Measurements from ENCODE around the gene ENOX2.
"Not testable (repeated sequence)": the region's sequence is repeated elsewhere in the genome, so short reads cannot be mapped to it uniquely, and the experiment has no call there.

Gene ENOX2

DNA sequence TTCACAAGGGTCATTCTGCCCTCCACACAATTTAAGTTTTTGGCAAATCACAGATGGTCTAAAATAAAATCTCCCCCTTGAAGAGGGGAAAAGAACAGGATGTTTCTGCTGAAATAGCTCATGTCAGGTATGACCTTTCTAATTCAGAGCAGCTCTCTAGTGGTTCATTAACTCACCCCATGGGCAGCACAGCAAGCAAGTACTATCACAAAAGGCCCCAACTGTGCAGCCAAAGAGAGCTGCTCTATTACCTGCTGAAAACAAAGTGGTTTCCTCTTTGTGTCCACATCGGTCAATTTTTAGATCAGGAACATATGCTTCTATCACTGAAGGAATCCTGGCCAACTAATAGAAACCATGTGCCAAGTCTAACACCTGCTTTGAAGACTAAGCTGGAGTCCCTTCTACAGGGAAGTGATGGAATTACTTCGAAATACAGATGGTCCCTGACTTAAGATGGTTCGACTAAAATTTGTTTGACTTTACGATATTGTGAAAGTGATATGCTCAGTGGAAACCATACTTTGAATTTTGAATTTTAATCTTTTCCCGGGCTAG lies 164.3 kb downstream of the ENOX2 start:
- FAIRE-seq (no peak), DNase-seq (ENCODE audit: insufficient read length) (no peak)
- no peak for TF ChIP-seq POLR2A (IDR thresholded peaks at IDR 0.05; ENCODE audit: low read depth, low read length)
- TF ChIP-seq POLR2AphosphoS5 (IDR thresholded peaks at IDR 0.05; ENCODE audit: low read depth, low read length) = no peak
- no peak for TF ChIP-seq TAF1 (IDR thresholded peaks at IDR 0.05; ENCODE audit: borderline replicate concordance, low read depth, low read length)

DNA sequence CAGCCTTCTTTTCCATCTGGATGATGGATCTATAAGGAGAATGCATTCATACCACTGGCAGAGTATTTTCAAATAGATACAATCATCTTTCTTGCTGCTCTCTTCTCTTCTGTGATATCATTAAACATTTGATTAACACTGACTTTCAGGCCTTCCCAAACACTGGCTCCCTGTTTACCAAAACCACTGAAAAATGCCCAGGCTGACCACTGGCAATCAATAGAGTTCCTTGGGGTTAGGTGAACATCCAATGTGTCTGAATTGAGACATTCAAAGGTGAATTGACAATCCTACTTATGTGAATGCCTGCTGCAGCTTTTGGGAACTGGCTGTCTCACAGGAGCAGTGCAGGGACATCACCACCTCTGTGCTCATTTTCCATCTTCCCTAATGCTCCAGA lies 168.3 kb downstream of the ENOX2 start:
- TF ChIP-seq POLR2A (IDR thresholded peaks at IDR 0.05; ENCODE audit: low read depth, low read length) = no peak
- DNase-seq (ENCODE audit: insufficient read length) = no peak

DNA sequence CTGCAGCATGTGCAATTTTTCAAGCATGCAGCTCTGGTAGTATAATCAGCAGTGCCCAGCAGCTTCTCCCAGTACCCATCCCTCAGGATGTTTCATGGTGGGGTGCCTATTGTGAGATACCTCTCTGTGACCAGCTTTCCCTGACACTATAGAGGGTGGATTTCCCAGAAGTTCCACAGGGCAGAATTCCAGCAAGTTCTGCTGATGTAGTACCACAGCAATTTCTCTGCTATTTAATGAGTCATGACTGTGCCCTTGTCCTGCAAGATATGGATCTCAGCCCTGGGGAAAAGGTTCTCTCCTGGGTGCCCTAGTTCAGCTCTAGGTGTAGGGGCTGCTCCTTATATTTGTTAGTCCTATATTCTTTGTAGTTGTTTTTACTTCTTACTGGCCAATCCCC lies 174.8 kb downstream of the ENOX2 start:
- TF ChIP-seq TAF1 (IDR thresholded peaks at IDR 0.05; ENCODE audit: borderline replicate concordance, low read depth, low read length) (no peak), POLR2A (IDR thresholded peaks at IDR 0.05; ENCODE audit: low read depth, low read length) (no peak), POLR2AphosphoS5 (IDR thresholded peaks at IDR 0.05; ENCODE audit: low read depth, low read length) (no peak)
- FAIRE-seq (no peak), DNase-seq (ENCODE audit: insufficient read length) (no peak)

More for the DNA sequence above, 168.3 kb downstream of the ENOX2 start:
- no peak for FAIRE-seq

DNA sequence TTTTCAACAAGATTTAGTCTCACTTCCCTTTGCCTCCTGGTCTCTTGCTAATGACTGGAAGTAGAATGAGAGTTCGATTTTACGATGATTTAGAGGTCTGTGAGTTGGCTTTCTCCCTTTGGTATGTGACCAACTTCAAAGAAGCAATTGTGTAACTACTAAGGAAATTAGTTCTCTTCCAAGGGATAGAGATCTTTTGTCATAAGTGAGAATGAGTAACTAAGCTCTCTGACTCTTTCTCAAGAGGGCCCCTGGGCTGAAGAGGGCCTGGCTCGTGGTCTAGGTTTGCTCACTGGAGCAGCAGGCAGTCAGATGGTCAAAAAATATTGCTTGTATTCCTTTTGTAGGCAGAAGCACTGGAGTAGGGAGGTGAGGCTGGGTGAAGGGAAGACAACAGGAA lies 176.3 kb downstream of the ENOX2 start:
- TF ChIP-seq TAF1 (IDR thresholded peaks at IDR 0.05; ENCODE audit: borderline replicate concordance, low read depth, low read length) (no peak), POLR2AphosphoS5 (IDR thresholded peaks at IDR 0.05; ENCODE audit: low read depth, low read length) (no peak), POLR2A (IDR thresholded peaks at IDR 0.05; ENCODE audit: low read depth, low read length) (no peak)
- FAIRE-seq (no peak), DNase-seq (ENCODE audit: insufficient read length) (no peak)

DNA sequence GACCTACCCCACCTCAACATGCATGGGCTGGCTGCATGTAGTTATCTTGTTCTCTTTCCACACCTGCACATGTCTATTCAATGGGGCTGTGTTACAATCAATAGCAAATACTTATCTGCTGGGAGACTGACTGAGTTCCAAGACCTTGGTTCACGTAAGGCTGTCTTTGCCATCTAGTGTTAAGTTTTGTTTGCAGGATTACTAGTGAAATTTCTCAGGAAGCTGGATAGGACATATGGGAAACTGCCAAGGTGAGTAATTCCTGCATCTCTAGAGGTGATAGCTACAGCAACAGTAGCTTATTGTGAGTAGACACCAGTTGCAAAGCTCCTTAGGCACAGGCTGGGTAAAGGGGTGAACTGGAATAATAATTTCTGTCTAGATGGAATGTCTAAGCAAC lies 177.5 kb downstream of the ENOX2 start:
- FAIRE-seq (no peak), DNase-seq (ENCODE audit: insufficient read length) (no peak)
- TF ChIP-seq POLR2A (IDR thresholded peaks at IDR 0.05; ENCODE audit: low read depth, low read length) (no peak), TAF1 (IDR thresholded peaks at IDR 0.05; ENCODE audit: borderline replicate concordance, low read depth, low read length) (no peak), POLR2AphosphoS5 (IDR thresholded peaks at IDR 0.05; ENCODE audit: low read depth, low read length) (no peak)

DNA sequence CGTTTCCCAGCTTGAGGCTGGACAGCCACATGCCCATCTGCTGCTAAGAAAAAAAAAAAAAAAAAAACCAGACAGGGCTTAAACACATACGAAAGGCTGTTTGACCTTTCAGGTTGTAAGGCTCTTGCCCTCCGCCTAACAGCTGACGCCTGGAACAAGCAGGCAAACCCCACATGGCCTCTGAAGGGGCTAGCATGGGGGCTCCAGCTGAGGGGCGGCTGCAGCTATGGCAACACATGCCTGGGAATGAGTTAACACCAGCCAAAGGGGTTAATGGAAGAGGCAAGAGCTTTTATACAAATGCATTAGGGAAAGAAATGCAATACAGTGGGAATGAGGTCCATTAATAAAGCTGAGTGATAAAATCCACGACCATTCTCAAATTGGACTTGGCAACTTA lies 183.6 kb downstream of the ENOX2 start:
- no peak for TF ChIP-seq POLR2AphosphoS5 (IDR thresholded peaks at IDR 0.05; ENCODE audit: low read depth, low read length)
- TF ChIP-seq TAF1 (IDR thresholded peaks at IDR 0.05; ENCODE audit: borderline replicate concordance, low read depth, low read length) = no peak
- TF ChIP-seq POLR2A (IDR thresholded peaks at IDR 0.05; ENCODE audit: low read depth, low read length) = no peak
- FAIRE-seq (no peak), DNase-seq (ENCODE audit: insufficient read length) (no peak)

DNA sequence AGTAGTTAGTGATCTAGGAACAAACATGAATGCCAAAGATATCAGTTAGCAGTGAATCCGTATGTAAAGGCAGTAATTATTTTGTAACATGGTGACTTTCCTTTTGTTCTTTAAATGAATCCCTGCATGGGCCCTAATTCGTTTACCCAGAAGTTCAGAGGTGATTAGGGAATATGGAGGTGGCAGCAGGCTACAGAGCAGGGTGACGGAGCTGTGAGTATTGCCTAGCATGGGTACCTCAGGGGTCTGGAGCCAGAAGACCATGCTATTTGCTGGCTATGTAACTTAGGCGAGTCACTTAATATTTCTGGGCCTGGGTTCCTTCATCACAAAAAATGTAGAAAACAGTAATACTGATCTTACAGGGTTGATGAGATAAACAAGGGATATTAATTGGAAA lies 184.9 kb downstream of the ENOX2 start:
- DNase-seq (ENCODE audit: insufficient read length) = no peak
- TF ChIP-seq POLR2A (IDR thresholded peaks at IDR 0.05; ENCODE audit: low read depth, low read length) = no peak
- no peak for TF ChIP-seq POLR2AphosphoS5 (IDR thresholded peaks at IDR 0.05; ENCODE audit: low read depth, low read length)
- no peak for TF ChIP-seq TAF1 (IDR thresholded peaks at IDR 0.05; ENCODE audit: borderline replicate concordance, low read depth, low read length)
- FAIRE-seq = no peak

DNA sequence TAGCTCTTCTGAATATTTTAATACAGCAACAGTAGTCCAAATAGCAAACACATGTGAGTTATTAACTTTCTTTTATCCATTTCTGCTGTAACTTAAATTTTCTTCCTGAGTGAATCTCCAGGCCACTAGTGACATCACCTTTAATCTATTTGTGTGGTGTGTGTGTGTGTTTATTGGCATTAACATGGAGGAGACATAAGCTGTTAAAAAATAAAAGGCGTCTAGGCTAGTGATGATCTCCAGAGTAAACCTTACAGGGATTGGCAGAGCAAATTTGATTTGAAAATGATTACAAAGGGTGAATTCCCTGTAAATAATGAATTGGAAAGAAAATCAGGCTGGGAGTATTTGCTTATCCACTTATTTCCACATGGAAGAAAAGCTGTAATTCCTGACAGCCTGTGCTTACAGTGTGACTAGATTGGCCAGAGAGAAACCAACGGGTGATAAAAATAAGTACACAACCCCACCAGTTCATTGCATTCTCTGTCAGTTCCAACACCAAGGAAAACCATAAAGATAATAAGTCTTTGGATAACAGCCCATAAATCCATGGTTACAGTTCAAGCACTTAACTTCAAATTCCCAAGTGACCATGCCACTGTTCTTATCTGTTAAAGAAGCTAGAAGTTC lies 186.1 kb downstream of the ENOX2 start:
- FAIRE-seq (no peak), DNase-seq (ENCODE audit: insufficient read length) (no peak)
- TF ChIP-seq POLR2A (IDR thresholded peaks at IDR 0.05; ENCODE audit: low read depth, low read length) (no peak), TAF1 (IDR thresholded peaks at IDR 0.05; ENCODE audit: borderline replicate concordance, low read depth, low read length) (no peak), POLR2AphosphoS5 (IDR thresholded peaks at IDR 0.05; ENCODE audit: low read depth, low read length) (no peak)

DNA sequence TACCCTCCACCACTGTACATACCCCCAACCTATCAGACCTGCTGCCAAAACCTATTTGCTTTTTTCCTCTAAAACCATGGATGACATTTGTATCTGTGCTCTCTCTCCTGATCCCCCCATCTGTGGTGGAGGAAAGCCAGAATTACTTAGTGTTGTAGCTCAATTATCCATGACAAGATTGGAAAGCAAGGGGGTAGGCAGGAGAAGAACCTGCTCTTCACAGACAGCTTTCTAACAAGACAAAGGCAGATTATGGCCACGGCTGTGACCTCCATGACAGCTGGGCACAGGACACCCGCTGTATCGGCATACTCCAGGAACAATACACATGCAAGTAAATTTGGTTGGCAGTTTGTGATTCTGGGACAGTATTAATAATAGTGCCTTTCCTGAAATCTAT lies 186.7 kb downstream of the ENOX2 start:
- DNase-seq (ENCODE audit: insufficient read length) = no peak
- TF ChIP-seq TAF1 (IDR thresholded peaks at IDR 0.05; ENCODE audit: borderline replicate concordance, low read depth, low read length) = no peak
- TF ChIP-seq POLR2AphosphoS5 (IDR thresholded peaks at IDR 0.05; ENCODE audit: low read depth, low read length) = no peak
- TF ChIP-seq POLR2A (IDR thresholded peaks at IDR 0.05; ENCODE audit: low read depth, low read length) = no peak
- no peak for FAIRE-seq

DNA sequence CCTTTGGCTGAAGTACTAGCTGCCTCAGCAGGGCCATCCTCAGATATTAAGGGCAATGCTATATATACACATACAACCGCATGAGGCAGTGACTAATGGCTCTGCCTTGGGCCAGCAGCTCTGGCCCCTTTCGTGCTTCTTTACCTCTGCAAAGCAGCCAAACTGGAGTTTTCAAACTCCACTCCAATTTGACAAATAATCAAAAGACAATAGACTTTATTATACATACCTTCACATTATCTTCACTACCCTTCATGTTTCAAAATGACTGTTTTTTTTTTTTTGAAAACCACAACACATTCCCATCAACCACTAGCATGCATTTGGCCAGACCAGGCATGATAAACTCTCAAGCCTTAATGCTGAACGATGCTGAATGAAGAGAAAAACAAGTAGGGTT lies 187.7 kb downstream of the ENOX2 start:
- DNase-seq (ENCODE audit: insufficient read length) (no peak), FAIRE-seq (no peak)

DNA sequence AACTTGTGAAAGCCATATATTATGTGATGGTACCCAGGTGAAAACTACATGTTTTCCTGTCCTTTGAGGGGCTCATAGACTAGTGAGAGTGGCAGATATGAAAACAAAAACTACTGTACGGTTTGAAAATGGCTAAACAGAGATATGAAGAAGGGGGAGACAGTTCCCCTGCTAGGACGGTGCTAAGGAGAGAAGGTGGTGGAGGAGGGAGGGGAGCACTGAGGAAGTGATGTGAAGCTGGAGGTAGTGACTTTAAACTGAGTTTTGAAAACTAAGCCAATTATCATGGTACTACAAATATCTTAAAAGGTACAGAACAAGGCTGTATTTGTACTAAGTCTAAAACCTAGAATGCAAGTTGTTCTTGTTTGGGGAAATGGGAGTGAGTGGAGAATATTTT lies 188.3 kb downstream of the ENOX2 start:
- TF ChIP-seq POLR2A (IDR thresholded peaks at IDR 0.05; ENCODE audit: low read depth, low read length) (no peak), POLR2AphosphoS5 (IDR thresholded peaks at IDR 0.05; ENCODE audit: low read depth, low read length) (no peak), TAF1 (IDR thresholded peaks at IDR 0.05; ENCODE audit: borderline replicate concordance, low read depth, low read length) (no peak)
- DNase-seq (ENCODE audit: insufficient read length) (no peak), FAIRE-seq (no peak)

More for the DNA sequence above, 187.7 kb downstream of the ENOX2 start:
- TF ChIP-seq POLR2A (IDR thresholded peaks at IDR 0.05; ENCODE audit: low read depth, low read length) (no peak), TAF1 (IDR thresholded peaks at IDR 0.05; ENCODE audit: borderline replicate concordance, low read depth, low read length) (no peak), POLR2AphosphoS5 (IDR thresholded peaks at IDR 0.05; ENCODE audit: low read depth, low read length) (no peak)

DNA sequence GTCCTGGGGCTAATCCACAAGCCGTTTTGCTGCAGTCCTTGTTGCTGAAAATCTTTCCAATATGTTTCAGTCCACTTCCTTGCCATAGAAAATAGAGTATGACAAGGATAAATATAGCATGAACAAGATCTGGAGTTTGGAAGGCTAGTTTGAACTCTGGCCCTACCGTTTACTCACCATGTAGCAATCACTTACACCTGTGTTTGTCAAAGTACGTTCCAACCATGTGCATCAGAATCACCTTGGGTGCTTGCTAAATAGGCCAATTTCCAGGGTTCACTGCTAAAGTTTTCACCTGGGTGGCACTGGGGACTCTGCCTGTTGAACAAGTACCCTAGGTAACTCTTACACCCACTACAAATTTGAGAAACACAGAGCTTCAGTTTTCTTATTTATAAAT lies 188.9 kb downstream of the ENOX2 start:
- FAIRE-seq = no peak
- no peak for DNase-seq (ENCODE audit: insufficient read length)

DNA sequence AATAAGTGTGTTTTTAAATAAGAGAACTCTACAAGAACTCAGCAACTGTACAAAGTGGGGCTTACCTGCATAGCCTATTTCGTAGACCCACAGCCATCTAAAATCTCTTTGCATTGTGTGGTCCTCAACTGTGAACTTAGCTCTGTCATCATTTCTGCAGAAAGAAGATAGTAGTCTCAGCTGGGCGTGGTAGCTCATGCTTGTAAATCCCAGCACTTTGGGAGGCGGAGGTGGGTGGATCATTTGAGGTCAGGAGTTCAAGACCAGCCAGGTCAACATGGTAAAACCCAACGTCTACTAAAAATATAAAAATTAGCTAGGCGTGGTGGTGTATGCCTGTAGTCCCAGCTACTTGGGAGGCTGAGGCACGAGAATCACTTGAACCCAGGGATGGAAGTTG lies 193.8 kb downstream of the ENOX2 start:
- DNase-seq (ENCODE audit: insufficient read length); FAIRE-seq: not testable (repeated sequence)

More for the DNA sequence above, 188.9 kb downstream of the ENOX2 start:
- TF ChIP-seq POLR2A (IDR thresholded peaks at IDR 0.05; ENCODE audit: low read depth, low read length) (no peak), TAF1 (IDR thresholded peaks at IDR 0.05; ENCODE audit: borderline replicate concordance, low read depth, low read length) (no peak), POLR2AphosphoS5 (IDR thresholded peaks at IDR 0.05; ENCODE audit: low read depth, low read length) (no peak)
